IPS-18c (cell line): ENCODE measurements around the gene TPMT.

ENCODE experiments used
- H3K4me3 ChIP-seq: 2 replicates; pipeline ENCODE4 v1.7.0; 2013; ENCODE audit warnings: low read depth, mild to moderate bottlenecking, low read length, moderate library complexity; ENCODE audit not compliant: insufficient read depth
- H3K9me3 ChIP-seq: one replicate; pipeline ENCODE4 v1.6.1; 2013; ENCODE audit warnings: mild to moderate bottlenecking, low read length, moderate library complexity; ENCODE audit not compliant: control insufficient read depth, insufficient read depth

Gene TPMT

DNA sequence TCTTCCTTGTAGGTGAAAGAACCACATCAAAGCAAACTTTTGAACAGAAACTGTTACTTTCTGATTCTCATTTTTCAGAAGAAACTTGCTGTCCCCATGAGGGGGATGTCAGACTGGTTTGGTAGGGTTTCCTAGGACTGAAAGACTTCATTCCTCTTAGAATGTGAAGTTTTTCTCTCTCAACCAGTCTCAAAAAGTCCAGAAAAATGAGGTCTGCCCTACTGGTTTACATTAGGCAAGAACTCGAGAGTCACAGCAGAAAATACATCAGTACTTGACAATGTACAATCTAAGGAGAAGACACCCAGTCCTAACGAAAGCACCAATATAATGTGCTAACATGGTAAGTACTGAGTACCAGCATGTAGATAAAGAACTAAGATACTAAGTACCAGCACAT lies 19.7 kb downstream of the TPMT start:
- no peaks in the 10 kb centered on the region for H3K9me3 ChIP-seq
- no peak overlapping the region for H3K4me3 ChIP-seq

GRCh38 chr6:18132346-18132745 lies 22.5 kb downstream of the TPMT start:
- Histone ChIP-seq H3K9me3 (no peaks in the 10 kb centered on the region), H3K4me3 (no peak overlapping the region)

DNA sequence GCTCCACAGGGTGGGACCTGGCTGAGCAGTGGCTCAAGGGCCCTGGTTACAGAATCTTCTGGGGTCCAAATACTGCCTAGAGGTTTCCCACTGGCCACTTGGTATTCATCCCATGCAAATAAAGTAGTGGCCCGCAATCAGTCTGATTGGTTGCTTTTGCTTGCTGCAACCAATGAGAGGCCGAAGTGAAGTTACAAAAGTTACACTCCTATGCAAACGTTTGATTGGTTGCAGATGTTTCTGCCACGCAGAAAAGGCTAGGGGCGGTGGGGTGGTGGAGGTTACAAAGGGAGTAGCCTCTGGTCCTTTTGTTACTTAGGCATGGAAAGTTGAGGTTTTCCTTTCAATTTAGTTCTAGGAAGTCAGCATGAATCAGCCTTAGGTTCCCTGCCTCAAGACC lies 28.8 kb downstream of the TPMT start:
- no peaks in the 10 kb centered on the region for H3K9me3 ChIP-seq

GRCh38 chr6:18122128-18123093 lies 32.5 kb downstream of the TPMT start, which contains the start of gene NHLRC1:
Gene NHLRC1 (minus strand): TSS chr6:18122677. CDS start chr6:18122606, 71 bp downstream.
- H3K9me3 ChIP-seq, result no peaks in the 10 kb centered on the region
- peak within 1 kb of the TSS; percentile 36; the same call in 1 of the 2 replicates for H3K4me3 ChIP-seq

More for the DNA sequence above, 28.8 kb downstream of the TPMT start:
- H3K4me3 ChIP-seq, result no peak overlapping the region

DNA sequence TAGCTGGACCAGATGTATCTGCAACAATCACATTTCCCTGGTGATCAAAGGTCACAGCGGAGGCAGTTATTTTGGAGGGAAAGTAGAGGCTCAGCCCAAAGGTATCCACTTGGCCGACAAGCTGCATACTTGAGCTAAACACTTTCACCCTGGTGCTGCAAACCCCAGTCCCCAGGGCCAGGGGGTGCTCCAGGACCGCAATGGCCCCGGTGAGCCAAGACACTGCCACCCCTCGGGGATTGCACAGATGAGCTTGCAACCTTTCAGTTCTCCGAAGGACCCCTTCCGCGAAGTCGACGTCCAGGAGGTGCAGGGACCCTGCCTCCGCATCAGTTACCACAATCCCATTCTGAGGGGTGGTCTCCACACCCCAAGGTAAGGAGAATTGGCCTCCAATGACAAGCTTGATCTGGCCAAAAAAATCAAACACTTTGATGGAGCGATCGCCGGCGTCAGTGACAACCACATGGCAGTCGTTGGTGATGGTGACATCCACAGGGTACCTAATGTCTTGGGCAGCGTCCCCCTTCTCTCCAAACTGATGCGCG lies 33.2 kb downstream of the TPMT start:
- H3K4me3 ChIP-seq, result no peak overlapping the region
- no peaks in the 10 kb centered on the region for H3K9me3 ChIP-seq

DNA sequence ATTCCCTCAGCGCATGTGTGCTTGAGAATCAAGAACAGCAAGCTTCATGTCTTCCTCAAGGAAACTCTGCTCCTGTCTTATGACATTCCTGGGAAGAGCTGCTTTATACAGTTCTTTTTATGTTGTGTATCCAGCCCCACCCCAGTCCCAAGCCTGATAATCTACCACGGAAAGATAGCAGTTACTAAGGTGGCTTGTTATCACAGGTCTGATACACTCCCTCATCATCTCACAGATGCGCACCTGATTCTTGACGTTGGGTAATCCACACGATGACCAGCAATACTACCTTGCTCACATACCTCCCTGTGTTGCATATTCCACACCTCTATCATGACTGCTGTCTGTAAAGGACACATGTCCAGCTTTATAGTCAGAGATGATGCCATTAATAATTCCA lies 35.6 kb downstream of the TPMT start:
- Histone ChIP-seq H3K9me3 (no peaks in the 10 kb centered on the region), H3K4me3 (no peak overlapping the region)

GRCh38 chr6:18118330-18118729 lies 36.5 kb downstream of the TPMT start:
- Histone ChIP-seq H3K4me3 (no peak overlapping the region), H3K9me3 (no peaks in the 10 kb centered on the region)

GRCh38 chr6:18117136-18117535 lies 37.7 kb downstream of the TPMT start:
- H3K9me3 ChIP-seq, result no peaks in the 10 kb centered on the region
- no peak overlapping the region for H3K4me3 ChIP-seq

GRCh38 chr6:18115356-18115755 lies 39.5 kb downstream of the TPMT start:
- no peak overlapping the region for H3K4me3 ChIP-seq
- no peaks in the 10 kb centered on the region for H3K9me3 ChIP-seq

- H3K9me3 ChIP-seq, result no peaks in the 10 kb centered on the region
- no peak overlapping the region for H3K4me3 ChIP-seq
These were observed 44.7 kb downstream of the TPMT start for GRCh38 chr6:18110162-18110561.

GRCh38 chr6:18107061-18107460 lies 47.8 kb downstream of the TPMT start:
- Histone ChIP-seq H3K4me3 (no peak overlapping the region), H3K9me3 (no peaks in the 10 kb centered on the region)

GRCh38 chr6:18102783-18103509 lies 51.9 kb downstream of the TPMT start:
- H3K4me3 ChIP-seq, result no peak overlapping the region
- no peaks in the 10 kb centered on the region for H3K9me3 ChIP-seq

- Histone ChIP-seq H3K4me3 (no peak overlapping the region), H3K9me3 (no peaks in the 10 kb centered on the region)
These were observed 53.0 kb downstream of the TPMT start for GRCh38 chr6:18101873-18102272.

DNA sequence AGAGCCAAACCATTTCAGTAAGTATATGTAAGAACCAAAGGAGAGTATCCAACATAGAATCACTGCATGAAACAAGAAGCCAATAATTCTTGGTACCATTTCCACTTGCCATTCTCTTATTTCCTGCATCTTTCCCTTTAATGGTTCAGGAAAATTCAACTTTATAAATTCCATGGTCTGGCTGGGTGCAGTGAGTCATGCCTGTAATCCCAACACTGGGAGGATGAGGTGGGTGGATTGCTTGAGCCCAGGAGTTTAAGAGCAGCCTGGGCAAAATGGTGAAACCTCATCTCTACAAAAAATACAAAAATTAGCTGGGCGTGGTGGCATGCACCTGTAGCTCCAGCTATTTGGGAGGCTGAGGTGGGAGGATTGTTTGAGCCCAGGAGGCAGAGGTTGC lies 53.6 kb downstream of the TPMT start:
- no peak overlapping the region for H3K4me3 ChIP-seq

GRCh38 chr6:18100296-18100695 lies 54.6 kb downstream of the TPMT start:
- H3K4me3 ChIP-seq, result no peak overlapping the region
- H3K9me3 ChIP-seq, result no peaks in the 10 kb centered on the region

More for the DNA sequence above, 53.6 kb downstream of the TPMT start:
- H3K9me3 ChIP-seq, result no peaks in the 10 kb centered on the region

DNA sequence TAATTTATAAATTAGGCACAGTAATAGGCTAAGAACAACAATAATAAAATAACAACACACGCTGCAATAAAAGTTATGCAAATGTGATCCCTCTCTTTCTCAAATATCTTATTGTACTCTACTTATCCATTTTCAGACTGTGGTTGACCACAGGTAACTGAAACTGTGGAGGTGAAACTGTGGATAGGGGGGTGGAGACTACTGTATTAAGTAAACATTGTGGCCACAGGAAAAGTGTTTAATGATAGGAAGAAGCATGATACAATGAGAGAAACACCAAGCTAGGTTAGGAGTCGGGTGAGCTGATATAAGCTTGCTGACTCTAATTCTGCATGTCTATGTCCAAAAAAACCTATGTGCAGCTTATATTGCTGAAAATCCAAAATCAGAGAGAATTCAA lies 55.4 kb downstream of the TPMT start:
- Histone ChIP-seq H3K9me3 (no peaks in the 10 kb centered on the region), H3K4me3 (no peak overlapping the region)

GRCh38 chr6:18096423-18096822 lies 58.5 kb downstream of the TPMT start:
- no peak overlapping the region for H3K4me3 ChIP-seq
- no peaks in the 10 kb centered on the region for H3K9me3 ChIP-seq

DNA sequence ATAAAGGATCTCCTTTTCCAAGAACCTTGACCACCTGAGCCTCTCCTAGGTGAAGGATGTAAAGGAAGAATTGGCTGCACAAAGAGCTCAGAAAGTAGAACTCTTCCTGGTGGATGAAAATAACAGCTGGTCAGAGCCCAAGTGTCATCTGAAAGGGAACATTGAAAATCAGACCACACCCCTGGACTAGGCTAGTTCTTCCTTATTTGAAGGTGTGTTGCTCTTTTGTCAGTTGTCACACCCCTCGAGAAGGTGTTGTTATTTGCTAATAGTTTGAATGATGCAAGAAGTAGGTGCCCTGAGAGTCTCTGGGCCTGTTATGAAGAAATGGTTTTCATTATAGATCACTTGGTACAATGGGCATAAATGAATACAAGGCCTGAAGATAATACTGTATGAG lies 63.5 kb downstream of the TPMT start:
- no peak overlapping the region for H3K4me3 ChIP-seq
- H3K9me3 ChIP-seq, result peaks cover 5% of the 10 kb centered on the region
